VCaP (cell line): Measurements from ENCODE around the gene NUP62.
A peak's percentile ranks its signal among the peaks of the same experiment; 100 is the strongest.

ENCODE experiments used
- H3K27ac ChIP-seq: fragments of 450-650 bp; 2 replicates; pipeline ENCODE4 v1.5.1; 2017
- CTCF ChIP-seq: fragments of 450-650 bp; conservative IDR thresholded peaks from 2 replicates; pipeline ENCODE4 v1.5.1; 2017; ENCODE audit warnings: mild to moderate bottlenecking, moderate library complexity

Gene NUP62

DNA sequence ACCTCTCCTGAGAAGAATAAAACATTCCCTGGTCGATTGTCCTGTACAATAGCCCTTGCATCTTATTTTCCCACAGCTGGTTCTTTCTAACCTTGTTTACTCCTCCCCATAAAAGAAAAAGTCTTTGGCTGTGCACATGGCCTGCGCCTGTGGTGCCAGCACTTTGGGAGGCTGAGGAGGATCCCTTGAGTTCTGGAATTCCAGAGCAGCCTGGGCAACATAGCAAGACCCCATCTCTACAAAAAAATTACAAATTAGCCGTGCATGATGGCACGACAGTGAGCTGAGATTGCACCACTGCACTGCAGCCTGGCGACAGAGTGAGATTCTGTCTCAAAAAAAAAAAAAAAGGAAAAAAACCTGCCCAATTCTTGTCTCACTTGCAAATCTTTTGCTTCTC is 7.2 kb upstream of the NUP62 start:
- no peak for TF ChIP-seq CTCF
- no peak overlapping the region for H3K27ac ChIP-seq

DNA sequence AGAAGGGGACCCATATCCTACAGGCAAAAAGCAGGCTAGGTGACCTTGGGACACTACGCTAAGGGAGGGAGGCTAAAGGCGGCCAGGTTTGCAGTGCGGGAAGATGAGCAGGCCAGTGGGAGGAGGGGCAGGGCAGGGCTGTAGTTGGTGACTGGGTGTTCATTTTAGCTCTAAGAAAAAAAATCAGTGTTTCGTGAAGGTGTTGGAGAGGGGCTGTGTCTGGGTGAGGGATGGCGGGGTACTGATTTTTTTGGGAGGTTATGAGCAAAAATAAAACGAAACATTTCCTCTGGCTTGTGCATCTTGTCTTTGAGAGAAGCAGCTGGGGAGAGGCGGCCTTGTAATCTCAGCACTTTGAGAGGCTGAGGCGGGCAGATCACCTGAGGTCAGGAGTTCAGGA is 4.3 kb upstream of the NUP62 start:
- no peak for TF ChIP-seq CTCF
- H3K27ac ChIP-seq = no peak overlapping the region

- no peak overlapping the region for H3K27ac ChIP-seq
- no peak for TF ChIP-seq CTCF
Measured at GRCh38 chr19:49932731-49933131, 3.4 kb upstream of the NUP62 start.

DNA sequence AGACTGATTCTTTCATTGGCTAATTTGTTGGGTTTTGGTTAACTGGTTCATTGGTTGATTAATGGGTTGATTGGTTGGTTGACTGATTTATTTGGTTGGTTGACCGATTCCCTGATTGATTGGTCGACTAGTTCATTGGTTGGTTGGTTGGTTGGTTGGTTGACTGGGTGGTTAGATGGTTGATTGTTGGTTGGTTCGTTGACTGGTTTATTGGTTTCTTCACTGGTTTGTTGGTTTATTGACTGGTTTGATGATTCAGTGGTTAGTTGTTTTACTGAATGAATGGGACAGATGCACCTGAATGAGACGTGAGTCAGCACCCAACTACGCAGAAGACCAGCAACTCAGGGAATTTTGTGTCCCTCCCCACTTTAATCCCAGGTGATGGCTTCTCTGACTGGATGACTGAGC is 2.7 kb upstream of the NUP62 start:
- TF ChIP-seq CTCF = no peak
- no peak overlapping the region for H3K27ac ChIP-seq

DNA sequence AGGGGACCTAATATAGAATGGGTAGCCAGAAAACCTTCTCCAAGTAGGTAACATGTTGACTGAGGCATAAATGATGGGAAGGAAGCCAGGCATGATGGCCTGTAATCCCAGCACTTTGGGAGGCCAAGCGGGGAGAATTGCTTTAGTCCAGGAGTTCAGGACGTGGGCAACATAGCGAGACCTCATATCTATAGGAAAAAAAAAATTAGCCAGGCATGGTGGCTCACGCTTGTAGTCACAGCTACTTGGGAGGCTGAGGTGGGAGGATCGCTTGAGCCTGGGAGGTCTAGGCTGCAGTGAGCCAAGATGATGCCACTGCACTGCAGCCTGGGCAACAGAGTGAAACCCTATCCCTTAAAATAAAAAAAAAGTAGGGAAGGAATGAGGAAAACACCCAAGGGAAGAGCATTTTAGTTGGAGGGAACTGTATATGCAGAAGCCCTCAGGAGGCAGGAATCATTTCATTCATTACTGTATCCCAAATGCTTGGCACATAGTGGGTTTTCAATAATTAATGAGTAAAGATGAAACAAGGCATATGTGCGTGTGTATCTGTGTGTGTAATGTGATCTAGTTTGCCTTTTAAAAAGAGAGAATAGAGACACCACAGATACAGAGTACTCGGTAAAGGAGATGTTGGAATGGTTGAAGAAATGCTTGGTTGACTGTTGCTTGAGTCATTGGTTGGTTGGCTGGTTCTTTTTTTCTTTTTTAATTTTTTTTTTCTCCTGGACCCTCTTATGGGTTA is 2.2 kb upstream of the NUP62 start:
- TF ChIP-seq CTCF = no peak
- H3K27ac ChIP-seq = no peak overlapping the region

DNA sequence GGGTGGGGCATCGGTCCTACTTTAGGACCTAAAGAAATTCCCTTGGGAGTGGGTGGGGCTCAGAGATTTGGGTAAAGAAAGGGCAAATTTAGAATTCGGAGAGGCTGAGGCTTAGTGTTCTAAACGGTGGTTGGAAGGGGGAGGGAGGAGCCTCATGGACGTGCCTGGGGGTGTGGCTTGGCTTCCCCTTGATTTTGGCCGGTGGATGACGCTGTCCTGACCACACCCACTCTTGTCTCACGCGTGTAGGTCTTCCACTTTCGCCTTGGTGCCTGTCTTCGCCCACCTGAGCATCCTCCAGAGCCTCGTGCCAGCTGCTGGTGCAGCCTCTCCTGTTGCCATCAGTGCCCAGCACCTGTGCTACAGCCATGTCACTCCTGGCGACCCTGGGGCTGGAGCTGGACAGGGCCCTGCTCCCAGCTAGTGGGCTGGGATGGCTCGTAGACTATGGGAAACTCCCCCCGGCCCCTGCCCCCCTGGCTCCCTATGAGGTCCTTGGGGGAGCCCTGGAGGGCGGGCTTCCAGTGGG is 1.2 kb upstream of the NUP62 start:
- no peak for TF ChIP-seq CTCF
- peak overlapping the region; percentile 99 for H3K27ac ChIP-seq

DNA sequence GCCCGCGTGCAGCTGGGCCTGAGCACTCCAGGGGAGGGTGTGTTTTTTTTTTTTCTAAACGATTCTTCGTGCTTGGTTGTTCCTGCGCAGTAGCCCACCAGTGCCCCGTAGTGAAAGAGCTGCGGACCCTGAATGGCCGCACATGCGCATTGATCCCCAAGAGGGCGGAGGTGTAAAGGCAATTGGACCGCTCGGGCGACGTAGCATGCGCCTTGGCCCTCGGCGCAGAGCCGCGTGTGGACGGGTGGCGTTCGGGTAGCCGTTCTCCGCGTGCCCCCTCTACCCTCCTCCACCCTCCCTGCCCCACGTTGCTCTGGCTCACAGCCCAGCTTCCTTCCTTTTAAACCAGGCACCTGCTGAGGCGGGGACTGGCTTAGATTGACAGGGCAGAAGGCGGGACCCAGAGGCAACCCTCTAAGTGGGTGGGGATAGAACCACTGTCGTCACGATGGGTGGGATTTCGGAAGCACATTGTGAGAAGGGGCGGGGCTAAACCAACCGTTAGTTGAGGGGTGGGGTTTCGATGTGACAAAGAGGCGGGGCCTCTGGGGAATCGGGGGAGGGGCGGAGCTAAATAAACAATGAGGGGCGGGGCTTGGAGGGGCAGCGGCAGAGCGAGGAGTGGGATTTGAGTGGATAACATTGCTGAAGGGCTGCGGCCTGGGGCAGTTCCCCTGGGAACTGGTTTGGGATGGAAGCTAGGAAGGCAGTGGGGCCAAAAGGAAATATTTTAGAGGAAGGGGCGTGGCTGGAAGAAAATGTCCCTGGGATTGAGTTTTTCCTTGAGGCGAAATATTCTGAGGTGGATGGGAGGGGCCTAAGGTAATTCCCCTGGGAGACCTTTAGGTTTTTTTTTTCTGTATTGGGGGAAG is 543 bp upstream of the NUP62 start:
- H3K27ac ChIP-seq = peak overlapping the region; percentile 99
- no peak for TF ChIP-seq CTCF
